SK-N-SH (cell line): ENCODE data around the gene NAA40.

Source experiments
- CTCF ChIP-seq: fragments of 200-600 bp; sonication (generic); IDR thresholded peaks from 2 replicates; pipeline ENCODE4 v1.6.1; 2017; ENCODE audit warnings: antibody characterized with exemption, mild to moderate bottlenecking, moderate library complexity
- EP300 ChIP-seq, 2 experiments: IDR thresholded peaks; 2 replicates each; pipeline versions ENCODE4 v1.4.0 to v1.6.1; 2012; ENCODE audit warnings: borderline replicate concordance in 1 of 2, low read depth in 1 of 2, low read length in 1 of 2
- GATA2 ChIP-seq: sonication (generic); formaldehyde crosslinking; IDR thresholded peaks from 2 replicates; pipeline ENCODE4 v1.5.0; 2020; ENCODE audit warnings: mild to moderate bottlenecking, missing genetic modification reagents
- IRF3 ChIP-seq: fragments of 150-350 bp; IDR thresholded peaks from 2 replicates; pipeline ENCODE4 v1.6.1; 2016; ENCODE audit warnings: mild to moderate bottlenecking, low read depth, low read length
- JUND ChIP-seq: IDR thresholded peaks from 2 replicates; pipeline ENCODE4 v1.4.0; 2012
- RCOR1 ChIP-seq: fragments of 150-350 bp; IDR thresholded peaks from 2 replicates; pipeline ENCODE4 v1.6.1; 2017; ENCODE audit warnings: antibody characterized with exemption, low read length
- REST ChIP-seq: IDR thresholded peaks from 2 replicates; pipeline ENCODE4 v1.6.1; 2012; ENCODE audit warnings: mild to moderate bottlenecking, low read depth, low read length, moderate library complexity
- RFX5 ChIP-seq: IDR thresholded peaks from 2 replicates; pipeline ENCODE4 v1.6.1; 2012; ENCODE audit warnings: mild to moderate bottlenecking, improper control_type of control experiment, low read length
- TAF1 ChIP-seq: IDR thresholded peaks from 2 replicates; pipeline ENCODE4 v1.6.1; 2012; ENCODE audit warnings: low read depth, mild to moderate bottlenecking, low read length, moderate library complexity, borderline replicate concordance
- TCF12 ChIP-seq: IDR thresholded peaks from 2 replicates; pipeline ENCODE4 v1.4.0; 2012
- TF ChIP-seq, protein P1 (sequence below): fragments of 150-350 bp; IDR thresholded peaks from 2 replicates; pipeline ENCODE4 v1.6.1; 2017; ENCODE audit warnings: antibody characterized with exemption, low read length, low read depth, borderline replicate concordance
- TF ChIP-seq, protein P2 (sequence below): IDR thresholded peaks from 2 replicates; pipeline ENCODE4; 2012

DNA sequence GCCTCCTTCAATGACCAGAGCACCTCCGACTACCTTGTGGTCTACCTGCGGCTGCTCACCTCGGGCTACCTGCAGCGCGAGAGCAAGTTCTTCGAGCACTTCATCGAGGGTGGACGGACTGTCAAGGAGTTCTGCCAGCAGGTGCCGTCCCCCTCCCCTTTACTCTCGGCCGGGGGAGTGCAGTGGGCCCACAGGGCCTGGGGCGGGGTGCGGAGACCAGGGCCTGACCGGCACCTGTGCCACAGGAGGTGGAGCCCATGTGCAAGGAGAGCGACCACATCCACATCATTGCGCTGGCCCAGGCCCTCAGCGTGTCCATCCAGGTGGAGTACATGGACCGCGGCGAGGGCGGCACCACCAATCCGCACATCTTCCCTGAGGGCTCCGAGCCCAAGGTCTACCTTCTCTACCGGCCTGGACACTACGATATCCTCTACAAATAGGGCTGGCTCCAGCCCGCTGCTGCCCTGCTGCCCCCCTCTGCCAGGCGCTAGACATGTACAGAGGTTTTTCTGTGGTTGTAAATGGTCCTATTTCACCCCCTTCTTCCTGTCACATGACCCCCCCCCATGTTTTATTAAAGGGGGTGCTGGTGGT, 58.4 kb downstream of the NAA40 start:
- TF ChIP-seq JUND: no peak
- no peak for TF ChIP-seq CTCF
- TF ChIP-seq, protein P1, sequence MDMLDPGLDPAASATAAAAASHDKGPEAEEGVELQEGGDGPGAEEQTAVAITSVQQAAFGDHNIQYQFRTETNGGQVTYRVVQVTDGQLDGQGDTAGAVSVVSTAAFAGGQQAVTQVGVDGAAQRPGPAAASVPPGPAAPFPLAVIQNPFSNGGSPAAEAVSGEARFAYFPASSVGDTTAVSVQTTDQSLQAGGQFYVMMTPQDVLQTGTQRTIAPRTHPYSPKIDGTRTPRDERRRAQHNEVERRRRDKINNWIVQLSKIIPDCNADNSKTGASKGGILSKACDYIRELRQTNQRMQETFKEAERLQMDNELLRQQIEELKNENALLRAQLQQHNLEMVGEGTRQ: no peak
- TF ChIP-seq REST: no peak
- no peak for TF ChIP-seq EP300 (IDR thresholded peaks at IDR 0.05; ENCODE audit: borderline replicate concordance in 1 of 2, low read depth in 1 of 2, low read length in 1 of 2)
- TF ChIP-seq TCF12: no peak
- TF ChIP-seq RCOR1: no peak
- TF ChIP-seq, protein P2, sequence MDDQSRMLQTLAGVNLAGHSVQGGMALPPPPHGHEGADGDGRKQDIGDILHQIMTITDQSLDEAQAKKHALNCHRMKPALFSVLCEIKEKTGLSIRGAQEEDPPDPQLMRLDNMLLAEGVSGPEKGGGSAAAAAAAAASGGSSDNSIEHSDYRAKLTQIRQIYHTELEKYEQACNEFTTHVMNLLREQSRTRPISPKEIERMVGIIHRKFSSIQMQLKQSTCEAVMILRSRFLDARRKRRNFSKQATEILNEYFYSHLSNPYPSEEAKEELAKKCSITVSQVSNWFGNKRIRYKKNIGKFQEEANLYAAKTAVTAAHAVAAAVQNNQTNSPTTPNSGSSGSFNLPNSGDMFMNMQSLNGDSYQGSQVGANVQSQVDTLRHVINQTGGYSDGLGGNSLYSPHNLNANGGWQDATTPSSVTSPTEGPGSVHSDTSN: no peak
- TF ChIP-seq GATA2 (CRISPR knock-in tag): no peak
- no peak for TF ChIP-seq TAF1
- TF ChIP-seq RFX5: no peak
- TF ChIP-seq IRF3: no peak
